Tibial nerve (tissue), 4 donors: Measurements from ENCODE around the gene TH.

Experiments
- EP300 ChIP-seq, 2 donors: sonication (generic); formaldehyde crosslinking; IDR thresholded peaks; one replicate each; pipeline ENCODE4 v1.6.1; 2017; ENCODE audit warnings: antibody characterized with exemption in 2 of 2, mild to moderate bottlenecking in 1 of 2
- POLR2A ChIP-seq, 2 donors: fragments of 450-650 bp; IDR thresholded peaks; one replicate each; pipeline ENCODE4 v1.6.1; 2017; ENCODE audit warnings: antibody characterized with exemption in 2 of 2, mild to moderate bottlenecking in 2 of 2, moderate library complexity in 2 of 2
- TF ChIP-seq, protein P1 (sequence below), 5 experiments: fragments of 200-600 bp in 3 of 5; fragments of 450-650 bp in 2 of 5; sonication (generic) in 3 of 5; IDR thresholded peaks; one replicate each; pipeline ENCODE4 v1.5.1; 2016 to 2019; ENCODE audit warnings: antibody characterized with exemption in 5 of 5, mild to moderate bottlenecking in 3 of 5, moderate library complexity in 2 of 5

DNA sequence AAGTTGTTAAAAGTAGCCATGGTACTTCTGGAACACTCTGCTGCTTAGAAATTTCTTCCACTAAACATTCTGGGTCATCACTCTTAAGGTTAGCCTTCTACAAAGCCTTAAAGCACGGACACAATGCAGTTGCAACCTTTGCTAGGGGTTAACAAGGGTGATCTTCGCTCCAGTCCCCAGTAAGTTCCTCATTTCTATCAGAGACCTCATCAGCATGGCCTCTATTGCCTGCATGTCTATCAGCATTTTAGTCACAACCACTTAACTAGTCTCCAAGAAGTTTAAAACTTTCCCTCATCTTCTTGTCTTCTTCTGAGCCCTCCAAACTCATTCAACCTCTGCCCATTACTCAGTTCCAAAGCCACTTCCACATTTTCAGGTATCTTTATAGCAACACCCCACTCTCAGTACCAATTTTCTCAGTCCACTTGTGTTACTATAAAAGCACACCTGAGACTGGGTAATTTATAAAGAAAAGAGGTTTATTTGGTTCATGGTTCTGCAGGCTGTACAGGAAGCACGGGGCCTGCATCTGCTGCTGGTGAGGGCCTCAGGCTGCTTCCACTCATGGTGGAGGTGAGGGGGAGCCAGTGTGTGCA lies 48.7 kb upstream of the TH start:
- TF ChIP-seq, protein P1, sequence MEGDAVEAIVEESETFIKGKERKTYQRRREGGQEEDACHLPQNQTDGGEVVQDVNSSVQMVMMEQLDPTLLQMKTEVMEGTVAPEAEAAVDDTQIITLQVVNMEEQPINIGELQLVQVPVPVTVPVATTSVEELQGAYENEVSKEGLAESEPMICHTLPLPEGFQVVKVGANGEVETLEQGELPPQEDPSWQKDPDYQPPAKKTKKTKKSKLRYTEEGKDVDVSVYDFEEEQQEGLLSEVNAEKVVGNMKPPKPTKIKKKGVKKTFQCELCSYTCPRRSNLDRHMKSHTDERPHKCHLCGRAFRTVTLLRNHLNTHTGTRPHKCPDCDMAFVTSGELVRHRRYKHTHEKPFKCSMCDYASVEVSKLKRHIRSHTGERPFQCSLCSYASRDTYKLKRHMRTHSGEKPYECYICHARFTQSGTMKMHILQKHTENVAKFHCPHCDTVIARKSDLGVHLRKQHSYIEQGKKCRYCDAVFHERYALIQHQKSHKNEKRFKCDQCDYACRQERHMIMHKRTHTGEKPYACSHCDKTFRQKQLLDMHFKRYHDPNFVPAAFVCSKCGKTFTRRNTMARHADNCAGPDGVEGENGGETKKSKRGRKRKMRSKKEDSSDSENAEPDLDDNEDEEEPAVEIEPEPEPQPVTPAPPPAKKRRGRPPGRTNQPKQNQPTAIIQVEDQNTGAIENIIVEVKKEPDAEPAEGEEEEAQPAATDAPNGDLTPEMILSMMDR (IDR thresholded peaks at IDR 0.05): no peak
- TF ChIP-seq POLR2A (IDR thresholded peaks at IDR 0.05) (no peak), EP300 (IDR thresholded peaks at IDR 0.05) (no peak)
